SK-N-SH (cell line): ENCODE data around the gene XAGE2. TPM values are rescaled to one million over a fixed set of nuclear protein-coding genes. Genes with fewer than 3 reads are reported as not detected.

ENCODE experiments used
- CTCF ChIA-PET: fragments of 300-600, 350-600 bp; formaldehyde crosslinking; extraction: SDS; loops from one replicate; lab custom pipeline; 2021; lab: Yijun Ruan, JAX
- POLR2A ChIA-PET: fragments of 350-600 bp; sonication (Branson Sonifier 250); formaldehyde crosslinking; extraction: SDS; loops from one replicate; lab custom pipeline; 2020; ENCODE audit warnings: antibody characterized with exemption, inconsistent platforms; lab: Yijun Ruan, JAX
- DNase-seq: peaks from one replicate; pipeline ENCODE4 v3.0.0; 2012
- H2AFZ ChIP-seq: fragments of 200-600 bp; sonication (generic); 2 replicates; pipeline ENCODE4 v1.8.1; 2016; ENCODE audit warnings: antibody characterized with exemption, mild to moderate bottlenecking, low read depth
- H3F3A ChIP-seq: fragments of 200-600 bp; sonication (generic); replicated peaks from 2 replicates; pipeline ENCODE3; 2016; ENCODE audit warnings: antibody characterized with exemption, mild to moderate bottlenecking; ENCODE audit not compliant: insufficient read depth
- H3K27ac ChIP-seq, 2 experiments: fragments of 200-500 bp in 1 of 2; fragments of 200-600 bp in 1 of 2; sonication (Bioruptor generic) in 1 of 2; sonication (generic), shearing (Covaris generic) in 1 of 2; 2 replicates each; pipeline versions ENCODE4 v1.5.1 to v1.6.1; 2014 to 2016; ENCODE audit warnings: low read depth in 2 of 2, inconsistent platforms in 1 of 2, low read length in 1 of 2, mild to moderate bottlenecking in 1 of 2, mixed read lengths in 1 of 2
- H3K27me3 ChIP-seq: fragments of 200-600 bp; sonication (generic), shearing (Covaris generic); 2 replicates; pipeline ENCODE4 v1.6.1; 2016; ENCODE audit warnings: mixed run types; ENCODE audit not compliant: insufficient read depth
- H3K36me3 ChIP-seq, 2 experiments: fragments of 200-500 bp in 1 of 2; fragments of 200-600 bp in 1 of 2; sonication (Bioruptor generic) in 1 of 2; sonication (generic) in 1 of 2; replicated peaks in 1 of 2; 2 replicates each; pipeline versions ENCODE3 to v1.5.1; 2014 to 2016; ENCODE audit warnings: low read length in 1 of 2, mild to moderate bottlenecking in 1 of 2; ENCODE audit not compliant: insufficient read depth in 2 of 2, control insufficient read depth in 1 of 2
- H3K4me1 ChIP-seq, 2 experiments: fragments of 200-500 bp in 1 of 2; fragments of 200-600 bp in 1 of 2; sonication (Bioruptor generic) in 1 of 2; sonication (generic), shearing (Covaris generic) in 1 of 2; 2 replicates each; pipeline versions ENCODE4 v1.5.1 to v1.6.1; 2014 to 2016; ENCODE audit warnings: low read depth in 1 of 2, low read length in 1 of 2, mixed run types in 1 of 2; ENCODE audit not compliant: insufficient read depth in 2 of 2, control insufficient read depth in 1 of 2
- H3K4me2 ChIP-seq: fragments of 200-600 bp; sonication (generic), shearing (Covaris generic); 2 replicates; pipeline ENCODE4 v1.6.1; 2017; ENCODE audit warnings: mixed run types
- H3K4me3 ChIP-seq, 2 experiments: fragments of 200-500 bp in 1 of 2; fragments of 200-600 bp in 1 of 2; sonication (Bioruptor generic) in 1 of 2; sonication (generic), shearing (Covaris generic) in 1 of 2; 2 replicates each; pipeline versions ENCODE4 v1.5.1 to v1.8.1; 2014 to 2016; ENCODE audit warnings: low read depth in 2 of 2, inconsistent platforms in 1 of 2, low read length in 1 of 2, mild to moderate bottlenecking in 1 of 2, mixed read lengths in 1 of 2, moderate library complexity in 1 of 2
- H3K79me2 ChIP-seq: fragments of 200-600 bp; sonication (generic); 2 replicates; pipeline ENCODE4 v1.8.1; 2017; ENCODE audit warnings: mild to moderate bottlenecking; ENCODE audit not compliant: insufficient read depth
- H3K9ac ChIP-seq: fragments of 200-600 bp; sonication (generic); 2 replicates; pipeline ENCODE4 v1.6.1; 2017; ENCODE audit warnings: mixed run types
- H3K9me2 ChIP-seq: fragments of 200-600 bp; sonication (generic); 2 replicates; pipeline ENCODE4 v1.6.1; 2017; ENCODE audit warnings: mixed run types
- H3K9me3 ChIP-seq: fragments of 200-600 bp; sonication (generic); 2 replicates; pipeline ENCODE4 v1.6.1; 2017; ENCODE audit warnings: mixed run types, mild to moderate bottlenecking, moderate library complexity
- H4K20me1 ChIP-seq: fragments of 200-600 bp; sonication (generic); 2 replicates; pipeline ENCODE4 v1.6.1; 2017; ENCODE audit warnings: mild to moderate bottlenecking, mixed run types; ENCODE audit not compliant: insufficient read depth
- ELF1 ChIP-seq: IDR thresholded peaks from 2 replicates; pipeline ENCODE4 v1.4.0; 2012
- FOXJ3 ChIP-seq: sonication (generic); formaldehyde crosslinking; IDR thresholded peaks from 2 replicates; pipeline ENCODE4 v1.5.1; 2020; ENCODE audit warnings: mild to moderate bottlenecking, missing genetic modification reagents
- FOXM1 ChIP-seq: IDR thresholded peaks from 2 replicates; pipeline ENCODE4 v1.4.0; 2012; ENCODE audit warnings: low read depth, mild to moderate bottlenecking
- GATA2 ChIP-seq: sonication (generic); formaldehyde crosslinking; IDR thresholded peaks from 2 replicates; pipeline ENCODE4 v1.5.0; 2020; ENCODE audit warnings: mild to moderate bottlenecking, missing genetic modification reagents
- NFIC ChIP-seq: IDR thresholded peaks from 2 replicates; pipeline ENCODE4 v1.4.0; 2012; ENCODE audit warnings: borderline replicate concordance
- RAD21 ChIP-seq: IDR thresholded peaks from 2 replicates; pipeline ENCODE4 v1.6.1; 2012; ENCODE audit warnings: mild to moderate bottlenecking, low read length
- RCOR1 ChIP-seq: fragments of 150-350 bp; IDR thresholded peaks from 2 replicates; pipeline ENCODE4 v1.6.1; 2017; ENCODE audit warnings: antibody characterized with exemption, low read length
- RFX5 ChIP-seq: IDR thresholded peaks from 2 replicates; pipeline ENCODE4 v1.6.1; 2012; ENCODE audit warnings: mild to moderate bottlenecking, improper control_type of control experiment, low read length
- SIN3A ChIP-seq: IDR thresholded peaks from 2 replicates; pipeline ENCODE4 v1.6.1; 2012; ENCODE audit warnings: low read depth, mild to moderate bottlenecking, low read length, moderate library complexity, borderline replicate concordance
- SMC3 ChIP-seq: IDR thresholded peaks from 2 replicates; pipeline ENCODE4 v1.6.1; 2012; ENCODE audit warnings: low read depth, low read length, improper control_type of control experiment
- TCF12 ChIP-seq: IDR thresholded peaks from 2 replicates; pipeline ENCODE4 v1.4.0; 2012
- YY1 ChIP-seq: IDR thresholded peaks from 2 replicates; pipeline ENCODE4 v1.4.0; 2012; ENCODE audit warnings: low read depth, mild to moderate bottlenecking
- WGBS: methylation state at CpG from one replicate; pipeline ENCODE4 v1.1.6; 2017; ENCODE audit warnings: low lambda C conversion rate; 5-methylcytosine and 5-hydroxymethylcytosine counted together
- polyA plus RNA-seq, 3 experiments: library from polyadenylated mRNA; depleted of rRNA; stranded (reverse); fragments of >200 nt; gene quantifications; 2 replicates each; pipeline ENCODE4 v1.2.3, GENCODE V29; 2012
- TF ChIP-seq, protein P1 (sequence below): IDR thresholded peaks from 2 replicates; pipeline ENCODE4; 2012
- TF ChIP-seq, protein P2 (sequence below): IDR thresholded peaks from 2 replicates; pipeline ENCODE4 v1.4.0; 2012; ENCODE audit warnings: low read depth
- TF ChIP-seq, protein P3 (sequence below): fragments of 150-350 bp; IDR thresholded peaks from 2 replicates; pipeline ENCODE4 v1.6.1; 2016; ENCODE audit warnings: mild to moderate bottlenecking, low read depth, low read length
- TF ChIP-seq, protein P4 (sequence below): fragments of 150-350 bp; IDR thresholded peaks from 2 replicates; pipeline ENCODE4 v1.6.1; 2017; ENCODE audit warnings: antibody characterized with exemption, low read length, low read depth, borderline replicate concordance
- TF ChIP-seq, protein P5 (sequence below): fragments of 200-600 bp; sonication (generic); IDR thresholded peaks from 2 replicates; pipeline ENCODE4 v1.6.1; 2017; ENCODE audit warnings: antibody characterized with exemption, mild to moderate bottlenecking, moderate library complexity

XAGE2 gene
- polyA plus RNA-seq, 1 of the 3 experiments (the other 2 are of a cell fraction): 0.13 TPM

DNA sequence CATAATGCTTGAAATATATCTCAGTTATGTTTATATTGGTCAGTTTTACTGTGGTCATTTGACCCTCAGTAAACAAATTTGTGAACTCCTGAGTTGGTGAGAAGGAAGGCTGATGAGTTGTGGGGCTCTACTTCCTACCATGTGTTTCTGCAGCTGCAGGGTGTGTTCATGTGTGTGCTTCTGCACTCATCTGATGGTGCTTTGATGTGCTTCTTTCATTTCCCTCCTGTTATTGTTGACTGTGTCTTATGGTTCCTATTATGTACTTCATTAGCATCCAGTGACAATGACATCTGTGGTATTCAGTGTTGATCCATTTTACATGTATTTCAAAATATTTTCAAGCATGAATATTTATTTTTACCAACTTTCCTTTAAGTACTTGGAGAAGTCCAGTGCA lies 46.5 kb downstream of the XAGE2 start:
- no peak overlapping the region for H2AFZ ChIP-seq
- CTCF ChIA-PET: no interaction called here
- no peaks in the 10 kb centered on the region for H3K79me2 ChIP-seq
- no peak overlapping the region for H3K27ac ChIP-seq
- POLR2A ChIA-PET: no interaction called here
- TF ChIP-seq TCF12: no peak
- TF ChIP-seq, protein P1, sequence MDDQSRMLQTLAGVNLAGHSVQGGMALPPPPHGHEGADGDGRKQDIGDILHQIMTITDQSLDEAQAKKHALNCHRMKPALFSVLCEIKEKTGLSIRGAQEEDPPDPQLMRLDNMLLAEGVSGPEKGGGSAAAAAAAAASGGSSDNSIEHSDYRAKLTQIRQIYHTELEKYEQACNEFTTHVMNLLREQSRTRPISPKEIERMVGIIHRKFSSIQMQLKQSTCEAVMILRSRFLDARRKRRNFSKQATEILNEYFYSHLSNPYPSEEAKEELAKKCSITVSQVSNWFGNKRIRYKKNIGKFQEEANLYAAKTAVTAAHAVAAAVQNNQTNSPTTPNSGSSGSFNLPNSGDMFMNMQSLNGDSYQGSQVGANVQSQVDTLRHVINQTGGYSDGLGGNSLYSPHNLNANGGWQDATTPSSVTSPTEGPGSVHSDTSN: no peak
- TF ChIP-seq, protein P2, sequence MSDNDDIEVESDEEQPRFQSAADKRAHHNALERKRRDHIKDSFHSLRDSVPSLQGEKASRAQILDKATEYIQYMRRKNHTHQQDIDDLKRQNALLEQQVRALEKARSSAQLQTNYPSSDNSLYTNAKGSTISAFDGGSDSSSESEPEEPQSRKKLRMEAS: no peak
- no peak for TF ChIP-seq GATA2 (CRISPR knock-in tag)
- no peak for TF ChIP-seq FOXM1
- no peak for TF ChIP-seq FOXJ3
- TF ChIP-seq YY1: no peak
- TF ChIP-seq, protein P3, sequence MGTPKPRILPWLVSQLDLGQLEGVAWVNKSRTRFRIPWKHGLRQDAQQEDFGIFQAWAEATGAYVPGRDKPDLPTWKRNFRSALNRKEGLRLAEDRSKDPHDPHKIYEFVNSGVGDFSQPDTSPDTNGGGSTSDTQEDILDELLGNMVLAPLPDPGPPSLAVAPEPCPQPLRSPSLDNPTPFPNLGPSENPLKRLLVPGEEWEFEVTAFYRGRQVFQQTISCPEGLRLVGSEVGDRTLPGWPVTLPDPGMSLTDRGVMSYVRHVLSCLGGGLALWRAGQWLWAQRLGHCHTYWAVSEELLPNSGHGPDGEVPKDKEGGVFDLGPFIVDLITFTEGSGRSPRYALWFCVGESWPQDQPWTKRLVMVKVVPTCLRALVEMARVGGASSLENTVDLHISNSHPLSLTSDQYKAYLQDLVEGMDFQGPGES: no peak
- TF ChIP-seq, protein P4, sequence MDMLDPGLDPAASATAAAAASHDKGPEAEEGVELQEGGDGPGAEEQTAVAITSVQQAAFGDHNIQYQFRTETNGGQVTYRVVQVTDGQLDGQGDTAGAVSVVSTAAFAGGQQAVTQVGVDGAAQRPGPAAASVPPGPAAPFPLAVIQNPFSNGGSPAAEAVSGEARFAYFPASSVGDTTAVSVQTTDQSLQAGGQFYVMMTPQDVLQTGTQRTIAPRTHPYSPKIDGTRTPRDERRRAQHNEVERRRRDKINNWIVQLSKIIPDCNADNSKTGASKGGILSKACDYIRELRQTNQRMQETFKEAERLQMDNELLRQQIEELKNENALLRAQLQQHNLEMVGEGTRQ: no peak
- peaks cover 46% of the 10 kb centered on the region; the same call in 1 of the 2 replicates for H3K27me3 ChIP-seq
- H3K9me3 ChIP-seq: no peaks in the 10 kb centered on the region
- no peaks in the 10 kb centered on the region for H3F3A ChIP-seq
- H3K4me3 ChIP-seq: no peak overlapping the region
- H3K4me1 ChIP-seq: no peaks in the 10 kb centered on the region
- no peaks in the 10 kb centered on the region for H3K36me3 ChIP-seq
- no peaks in the 10 kb centered on the region for H4K20me1 ChIP-seq
- no peak overlapping the region for H3K9ac ChIP-seq
- no peak overlapping the region for H3K4me2 ChIP-seq
- no peak for DNase-seq
- H3K9me2 ChIP-seq: no peaks in the 10 kb centered on the region

DNA sequence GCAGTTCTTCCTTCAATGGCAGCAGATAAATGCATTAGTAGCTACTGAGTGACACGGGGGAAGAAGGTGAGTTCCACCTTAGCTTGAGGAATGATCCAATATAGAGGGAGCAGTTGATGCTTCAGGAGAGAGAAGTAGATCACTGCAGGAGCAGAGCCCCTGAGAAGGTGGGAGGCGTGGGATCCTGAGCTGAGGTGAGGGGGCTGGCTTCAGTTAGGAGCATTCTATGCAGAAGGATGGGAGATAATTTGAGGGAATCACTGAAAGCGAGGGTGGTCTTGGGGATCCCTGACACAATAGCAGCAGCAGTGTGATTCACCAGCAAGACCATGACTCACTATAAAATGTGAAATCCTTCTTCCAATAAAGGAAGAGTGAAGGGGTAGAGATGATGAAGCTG lies 48.0 kb downstream of the XAGE2 start:
- H3K9ac ChIP-seq: no peak overlapping the region

More for the DNA sequence above, 48.0 kb downstream of the XAGE2 start:
- H3K27me3 ChIP-seq: peaks cover 46% of the 10 kb centered on the region; the same call in 1 of the 2 replicates
- no peak overlapping the region for H2AFZ ChIP-seq
- ChIA-PET POLR2A (no interaction called here), CTCF (no interaction called here)
- no peaks in the 10 kb centered on the region for H3K9me2 ChIP-seq
- no peaks in the 10 kb centered on the region for H3F3A ChIP-seq
- H3K4me1 ChIP-seq: no peaks in the 10 kb centered on the region
- H3K4me2 ChIP-seq: no peak overlapping the region
- no peak for DNase-seq
- 0% methylated on average over 3 of the region's 3 CpGs for WGBS
- H3K4me3 ChIP-seq: no peak overlapping the region
- no peaks in the 10 kb centered on the region for H3K79me2 ChIP-seq
- no peak overlapping the region for H3K27ac ChIP-seq
- no peaks in the 10 kb centered on the region for H3K36me3 ChIP-seq
- H4K20me1 ChIP-seq: no peaks in the 10 kb centered on the region
- TF ChIP-seq ELF1: no peak
- TF ChIP-seq RFX5: no peak
- TF ChIP-seq, protein P2: no peak
- TF ChIP-seq NFIC: no peak
- no peak for TF ChIP-seq RCOR1
- TF ChIP-seq, protein P5, sequence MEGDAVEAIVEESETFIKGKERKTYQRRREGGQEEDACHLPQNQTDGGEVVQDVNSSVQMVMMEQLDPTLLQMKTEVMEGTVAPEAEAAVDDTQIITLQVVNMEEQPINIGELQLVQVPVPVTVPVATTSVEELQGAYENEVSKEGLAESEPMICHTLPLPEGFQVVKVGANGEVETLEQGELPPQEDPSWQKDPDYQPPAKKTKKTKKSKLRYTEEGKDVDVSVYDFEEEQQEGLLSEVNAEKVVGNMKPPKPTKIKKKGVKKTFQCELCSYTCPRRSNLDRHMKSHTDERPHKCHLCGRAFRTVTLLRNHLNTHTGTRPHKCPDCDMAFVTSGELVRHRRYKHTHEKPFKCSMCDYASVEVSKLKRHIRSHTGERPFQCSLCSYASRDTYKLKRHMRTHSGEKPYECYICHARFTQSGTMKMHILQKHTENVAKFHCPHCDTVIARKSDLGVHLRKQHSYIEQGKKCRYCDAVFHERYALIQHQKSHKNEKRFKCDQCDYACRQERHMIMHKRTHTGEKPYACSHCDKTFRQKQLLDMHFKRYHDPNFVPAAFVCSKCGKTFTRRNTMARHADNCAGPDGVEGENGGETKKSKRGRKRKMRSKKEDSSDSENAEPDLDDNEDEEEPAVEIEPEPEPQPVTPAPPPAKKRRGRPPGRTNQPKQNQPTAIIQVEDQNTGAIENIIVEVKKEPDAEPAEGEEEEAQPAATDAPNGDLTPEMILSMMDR: no peak
- no peak for TF ChIP-seq GATA2 (CRISPR knock-in tag)
- no peak for TF ChIP-seq SIN3A
- TF ChIP-seq, protein P1: no peak
- TF ChIP-seq FOXJ3: no peak
- TF ChIP-seq RAD21: no peak
- TF ChIP-seq SMC3: no peak
- TF ChIP-seq, all 33 proteins: peak for 0
- H3K9me3 ChIP-seq: no peaks in the 10 kb centered on the region
